Astrocyte (in vitro differentiated cells and primary cell): ENCODE data around the gene C19orf44.

Experiments
- CTCF ChIP-seq: IDR thresholded peaks from 2 replicates; pipeline ENCODE4 v1.5.1; 2011; ENCODE audit warnings: low read depth, mild to moderate bottlenecking, inconsistent platforms, low read length, moderate library complexity; ENCODE audit not compliant: insufficient read depth
- EZH2 ChIP-seq: IDR thresholded peaks from 2 replicates; pipeline ENCODE4 v1.6.1; 2012; ENCODE audit warnings: mild to moderate bottlenecking, low read length, inconsistent platforms; ENCODE audit not compliant: insufficient read depth

GRCh38 chr19:16524991-16525734 is 29.0 kb downstream of the C19orf44 start:
- no peak for TF ChIP-seq CTCF
- TF ChIP-seq EZH2: no peak
